Prostate gland (tissue), 2 donors: ENCODE data around the gene CLDN10.

Source experiments
- CTCF ChIP-seq, 4 experiments: fragments of 200-600 bp in 2 of 4; fragments of 450-650 bp in 2 of 4; sonication (generic) in 2 of 4; IDR thresholded peaks; 1 replicate in 3 of 4; 2 replicates in 1 of 4; pipeline ENCODE4 v1.5.1; 2016 to 2019; ENCODE audit warnings: antibody characterized with exemption in 4 of 4, mild to moderate bottlenecking in 2 of 4, moderate library complexity in 2 of 4
- POLR2A ChIP-seq: fragments of 450-650 bp; IDR thresholded peaks from one replicate; pipeline ENCODE4 v1.6.1; 2016; ENCODE audit warnings: antibody characterized with exemption, mild to moderate bottlenecking
- POLR2AphosphoS5 ChIP-seq: sonication (generic); formaldehyde crosslinking; IDR thresholded peaks from one replicate; pipeline ENCODE4 v1.6.1; 2017; ENCODE audit warnings: antibody characterized with exemption

- no peak for TF ChIP-seq POLR2A
- no peak for TF ChIP-seq CTCF (IDR thresholded peaks at IDR 0.05)
- TF ChIP-seq POLR2AphosphoS5 = no peak
Measured at GRCh38 chr13:95564733-95565291, 12.3 kb downstream of the CLDN10 start.
